IMR-90 (cell line): ENCODE measurements around the gene CDKN2B-AS1. TPM values are rescaled to one million over a fixed set of nuclear protein-coding genes. Genes with fewer than 3 reads are reported as not detected.

Experiments used
- ATAC-seq: fragments of 200-7000 bp; cut with Tn5 transposase; 2 replicates; pipeline ENCODE4 v1.9.1; 2020; ENCODE audit warnings: low read depth, mild to moderate bottlenecking, moderate library complexity
- BruUV-seq: library from RNA; stranded (reverse); fragments of 400-500 nt; replicated peaks from 2 replicates; lab custom pipeline; 2021; lab: Mats Ljungman, UMichigan
- CTCF ChIA-PET: fragments of 300-600 bp; formaldehyde crosslinking; extraction: SDS; loops from one replicate; lab custom pipeline; 2021; ENCODE audit warnings: antibody characterized with exemption; lab: Yijun Ruan, JAX
- POLR2A ChIA-PET: fragments of 300-600 bp; sonication (Branson Sonifier 250); formaldehyde crosslinking; loops from one replicate; lab custom pipeline; 2022; ENCODE audit warnings: antibody characterized with exemption; ENCODE audit not compliant: unreplicated experiment; lab: Charles Lee
- DNase-seq: peaks from one replicate; pipeline ENCODE4 v3.0.0; 2013
- H2AFZ ChIP-seq: replicated peaks from 2 replicates; pipeline ENCODE3; 2013; ENCODE audit warnings: low read length, mild to moderate bottlenecking; ENCODE audit not compliant: poor library complexity
- H2AK5ac ChIP-seq: 2 replicates; pipeline ENCODE4 v1.6.1; 2013; ENCODE audit warnings: low read depth, low read length, inconsistent platforms
- H2AK9ac ChIP-seq: replicated peaks from 2 replicates; pipeline ENCODE3; 2013; ENCODE audit warnings: mild to moderate bottlenecking, low read depth, low read length, moderate library complexity; ENCODE audit not compliant: poor library complexity
- H2BK120ac ChIP-seq: 2 replicates; pipeline ENCODE4 v1.6.1; 2013; ENCODE audit warnings: low read depth, low read length, inconsistent platforms
- H2BK15ac ChIP-seq: 3 replicates; pipeline ENCODE4 v1.6.1; 2013; ENCODE audit warnings: low read depth, low read length, inconsistent platforms
- H2BK20ac ChIP-seq: 2 replicates; pipeline ENCODE4 v1.6.1; 2013; ENCODE audit warnings: low read depth, mild to moderate bottlenecking, inconsistent platforms, low read length, moderate library complexity
- H2BK5ac ChIP-seq: 2 replicates; pipeline ENCODE4 v1.6.1; 2013; ENCODE audit warnings: mild to moderate bottlenecking, low read depth, low read length, inconsistent platforms; ENCODE audit not compliant: poor library complexity, severe bottlenecking
- H3K14ac ChIP-seq: replicated peaks from 2 replicates; pipeline ENCODE4 v1.6.1; 2013; ENCODE audit warnings: low read depth, low read length, inconsistent platforms
- H3K18ac ChIP-seq: 2 replicates; pipeline ENCODE4 v1.6.1; 2013; ENCODE audit warnings: low read depth, low read length, control low read depth
- H3K23ac ChIP-seq: 2 replicates; pipeline ENCODE4 v1.6.1; 2013; ENCODE audit warnings: low read depth, low read length, inconsistent platforms
- H3K27ac ChIP-seq: 2 replicates; pipeline ENCODE4 v1.5.1; 2013; ENCODE audit warnings: mild to moderate bottlenecking, control low read depth, low read length; ENCODE audit not compliant: insufficient read depth
- H3K27me3 ChIP-seq: 2 replicates; pipeline ENCODE4 v1.6.1; 2013; ENCODE audit warnings: low read length; ENCODE audit not compliant: control insufficient read depth, insufficient read depth
- H3K36me3 ChIP-seq: 2 replicates; pipeline ENCODE4 v1.6.1; 2013; ENCODE audit warnings: low read length, mixed read lengths; ENCODE audit not compliant: control insufficient read depth, insufficient read depth
- H3K4ac ChIP-seq: 2 replicates; pipeline ENCODE4 v1.6.1; 2013; ENCODE audit warnings: low read depth, low read length, inconsistent platforms
- H3K4me1 ChIP-seq: 2 replicates; pipeline ENCODE4 v1.6.1; 2013; ENCODE audit warnings: low read length, mixed read lengths; ENCODE audit not compliant: control insufficient read depth, insufficient read depth
- H3K4me2 ChIP-seq: 2 replicates; pipeline ENCODE4 v1.6.1; 2013; ENCODE audit warnings: low read depth, mild to moderate bottlenecking, control low read depth, low read length, moderate library complexity
- H3K4me3 ChIP-seq: 2 replicates; pipeline ENCODE4 v1.5.1; 2013; ENCODE audit warnings: low read depth, mild to moderate bottlenecking, control low read depth, low read length, moderate library complexity; ENCODE audit not compliant: insufficient read depth
- H3K56ac ChIP-seq: 2 replicates; pipeline ENCODE4 v1.6.1; 2013; ENCODE audit warnings: low read length, inconsistent platforms; ENCODE audit not compliant: insufficient read depth; ENCODE audit errors: extremely low read depth
- H3K79me1 ChIP-seq, 2 experiments: 2 replicates each; pipeline ENCODE4 v1.6.1; 2013; ENCODE audit warnings: low read length in 2 of 2, inconsistent platforms in 1 of 2, low read depth in 1 of 2
- H3K9ac ChIP-seq: 2 replicates; pipeline ENCODE4 v1.6.1; 2013; ENCODE audit warnings: low read depth, low read length, control low read depth
- H3K9me1 ChIP-seq: 2 replicates; pipeline ENCODE4 v1.6.1; 2013; ENCODE audit warnings: low read length, inconsistent platforms; ENCODE audit not compliant: insufficient read depth
- H3K9me3 ChIP-seq: 2 replicates; pipeline ENCODE4 v1.6.1; 2013; ENCODE audit warnings: low read length; ENCODE audit not compliant: control insufficient read depth, insufficient read depth
- H4K20me1 ChIP-seq: 2 replicates; pipeline ENCODE4 v1.6.1; 2013; ENCODE audit warnings: low read length, inconsistent platforms; ENCODE audit not compliant: insufficient read depth
- H4K5ac ChIP-seq: 2 replicates; pipeline ENCODE4 v1.6.1; 2013; ENCODE audit warnings: mild to moderate bottlenecking, low read depth, low read length, control low read depth
- H4K8ac ChIP-seq, 2 experiments: 2 replicates each; pipeline ENCODE4 v1.6.1; 2013; ENCODE audit warnings: low read depth in 2 of 2, low read length in 2 of 2, control low read depth in 1 of 2, inconsistent platforms in 1 of 2
- H4K91ac ChIP-seq: 2 replicates; pipeline ENCODE4 v1.6.1; 2013; ENCODE audit warnings: low read depth, low read length, inconsistent platforms; ENCODE audit not compliant: insufficient read depth
- BHLHE40 ChIP-seq: fragments of 150-350 bp; IDR thresholded peaks from 2 replicates; pipeline ENCODE4 v1.6.1; 2016; ENCODE audit warnings: mild to moderate bottlenecking, low read depth, low read length
- CTCF ChIP-seq: conservative IDR thresholded peaks from 2 replicates; pipeline ENCODE4 v1.5.1; 2012; ENCODE audit warnings: mild to moderate bottlenecking, low read depth, low read length, improper control_type of control experiment
- MAFK ChIP-seq: IDR thresholded peaks from 2 replicates; pipeline ENCODE4 v1.6.1; 2012; ENCODE audit warnings: low read depth, low read length, improper control_type of control experiment
- MAZ ChIP-seq: IDR thresholded peaks from 2 replicates; pipeline ENCODE4 v1.6.1; 2012; ENCODE audit warnings: low read depth, mild to moderate bottlenecking, low read length, improper control_type of control experiment, moderate library complexity, borderline replicate concordance
- MXI1 ChIP-seq: IDR thresholded peaks from 2 replicates; pipeline ENCODE4 v1.6.1; 2012; ENCODE audit warnings: low read depth, mild to moderate bottlenecking, low read length, moderate library complexity, borderline replicate concordance
- NFE2L2 ChIP-seq: fragments of 150-350 bp; IDR thresholded peaks from 2 replicates; pipeline ENCODE4 v1.6.1; 2016; ENCODE audit warnings: low read depth, mild to moderate bottlenecking, low read length
- POLR2A ChIP-seq: IDR thresholded peaks from 2 replicates; pipeline ENCODE4 v1.6.1; 2012; ENCODE audit warnings: mild to moderate bottlenecking, low read depth, low read length
- RAD21 ChIP-seq: IDR thresholded peaks from 2 replicates; pipeline ENCODE4 v1.6.1; 2012; ENCODE audit warnings: low read length, improper control_type of control experiment
- SMC3 ChIP-seq: fragments of 150-350 bp; IDR thresholded peaks from 2 replicates; pipeline ENCODE4 v1.6.1; 2016; ENCODE audit warnings: low read depth, mild to moderate bottlenecking, antibody characterized with exemption, low read length, moderate library complexity
- USF2 ChIP-seq: fragments of 150-350 bp; IDR thresholded peaks from 2 replicates; pipeline ENCODE4 v1.6.1; 2017; ENCODE audit warnings: mild to moderate bottlenecking, antibody characterized with exemption, low read length, low read depth
- WGBS, 2 experiments: methylation state at CpG; one replicate each; pipeline versions ENCODE4 v1.1.5 to v1.1.7; 2013; ENCODE audit warnings: missing lambda C conversion rate in 2 of 2; ENCODE audit not compliant: insufficient read length in 1 of 2; ENCODE audit errors: extremely low coverage in 2 of 2; 5-methylcytosine and 5-hydroxymethylcytosine counted together
- dilution Hi-C: fragments of 300-500 bp; cut with HindIII; formaldehyde crosslinking; loops from one replicate; pipeline ENCODE4 v1.14.3; 2018; ENCODE audit warnings: low sequenced_read_pairs; ENCODE audit not compliant: unreplicated experiment
- in situ Hi-C: fragments of 300-500 bp; cut with MboI; formaldehyde crosslinking; loops from 3 replicates; pipeline ENCODE4 v1.14.3; 2019; ENCODE audit warnings: low sequenced_read_pairs, inconsistent platforms, mixed read lengths
- intact Hi-C: fragments of 100-400 bp; cut with micrococcal nuclease; formaldehyde crosslinking; loops from 2 replicates; pipeline ENCODE4 v1.10.0; 2022
- polyA plus RNA-seq, 3 experiments: library from polyadenylated mRNA; depleted of rRNA; stranded (reverse); fragments of >200 nt; gene quantifications; 2 replicates each; pipeline ENCODE4 v1.2.3, GENCODE V29; 2012; ENCODE audit warnings: low replicate concordance in 1 of 3
- total RNA-seq: library from RNA; depleted of rRNA; stranded (reverse); fragments of >200 nt; gene quantifications from 2 replicates; pipeline ENCODE4 v1.2.3, GENCODE V29; 2012

The CDKN2B-AS1 gene
- total and polyA plus RNA-seq, 2 of the 4 experiments (the other 2 are of a cell fraction): 1.0 to 1.1 TPM

- dilution Hi-C loops (no loop called here), in situ Hi-C loops (loop anchor here (5.0 to 25.0 kb wide), 2 partner anchors 192 to 672 kb away; partner anchors contain the start of gene KLHL9), intact Hi-C loops (loop anchor here (1.0 to 5.0 kb wide), 6 partner anchors 93 to 438 kb away; partner anchors contain the start of gene DMRTA1)
- Histone ChIP-seq H3K56ac (peak within 1 kb of the TSS; percentile 57), H3K14ac (peak within 1 kb of the TSS; percentile 64), H3K27me3 (no peaks in the 10 kb centered on the region), H3K36me3 (peaks cover 3% of the 10 kb centered on the region; the same call in 1 of the 2 replicates), H2AFZ (peak within 1 kb of the TSS; percentile 94), H3K79me1 (peaks cover 8 to 17% of the 10 kb centered on the region in 2 experiments; a peak in 3 of 4 replicates), H3K23ac (peak within 1 kb of the TSS; percentile 43; the same call in 1 of the 2 replicates), H2AK5ac (peak within 1 kb of the TSS; percentile 27; the same call in 1 of the 2 replicates), H4K91ac (no peak within 1 kb of the TSS), H2BK15ac (no peak within 1 kb of the TSS), H3K27ac (peak within 1 kb of the TSS; percentile 70), H3K9me3 (no peaks in the 10 kb centered on the region), H3K9me1 (no peaks in the 10 kb centered on the region), H3K18ac (peak within 1 kb of the TSS; percentile 4; the same call in 1 of the 2 replicates), H3K9ac (peak within 1 kb of the TSS; percentile 79), H4K20me1 (no peaks in the 10 kb centered on the region), H2BK5ac (peak within 1 kb of the TSS; percentile 60), H2BK20ac (no peak within 1 kb of the TSS), H3K4me3 (peak within 1 kb of the TSS; percentile 65), H3K4me1 (peaks cover 8% of the 10 kb centered on the region; the same call in 1 of the 2 replicates), H4K8ac (no peak within 1 kb of the TSS), H2AK9ac (peak within 1 kb of the TSS; percentile 75), H3K4ac (peak within 1 kb of the TSS; percentile 47), H3K4me2 (peak within 1 kb of the TSS; percentile 82), H2BK120ac (no peak within 1 kb of the TSS; the same call in 1 of the 2 replicates), H4K5ac (no peak within 1 kb of the TSS)
- CTCF ChIA-PET: interaction anchor here (0.6 to 5.8 kb wide), 29 partner anchors 11 to 351 kb away, joined by 3 to 39 read pairs (median 4); partner anchors contain the start of gene CDKN2B-AS1
- POLR2A ChIA-PET: interaction anchor here (0.5 to 0.8 kb wide), 4 partner anchors 67 to 235 kb away, joined by 3 to 5 read pairs (median 3); no protein-coding TSS in a partner anchor
- TF ChIP-seq BHLHE40: no peak
- peak; percentile 90 for TF ChIP-seq USF2
- TF ChIP-seq CTCF: peak; percentile 85
- TF ChIP-seq RAD21: peak; percentile 67
- TF ChIP-seq POLR2A: peak; percentile 97
- TF ChIP-seq MAZ: peak; percentile 73; the same call in 1 of the 2 replicates
- TF ChIP-seq NFE2L2: no peak
- peak; percentile 76 for TF ChIP-seq SMC3
- TF ChIP-seq MXI1: peak; percentile 81
- TF ChIP-seq MAFK: no peak
- peak; percentile 94 for DNase-seq
- WGBS, 2 experiments: 2% methylated on average over 48 of the region's 86 CpGs; no CpG with 5 or more reads in 1 of the 2 experiments
- no TSS peak for BruUV-seq
- peak; percentile 98 for ATAC-seq
These were observed 14.3 kb downstream of the CDKN2B-AS1 start, which contains the start of gene CDKN2B for GRCh38 chr9:22008717-22009505. Gene CDKN2B (minus strand): TSS chr9:22009305. CDS start chr9:22008953, 352 bp downstream.
